CD4-positive, alpha-beta T cell (primary cell): Measurements from ENCODE around the gene TXNIP. TPM values are rescaled to one million over a fixed set of nuclear protein-coding genes. Genes with fewer than 3 reads are reported as not detected.

Experiments used
- ATAC-seq: fragments of 200-7000 bp; cut with Tn5 transposase; one replicate; pipeline ENCODE4 v1.10.0; 2022; ENCODE audit warnings: mild to moderate bottlenecking; ENCODE audit not compliant: poor library complexity
- CTCF ChIA-PET: fragments of 350-600 bp; sonication (Branson Sonifier 250); formaldehyde crosslinking; loops from one replicate; lab custom pipeline; 2021; ENCODE audit warnings: antibody characterized with exemption, inconsistent platforms; lab: Charles Lee
- POLR2A ChIA-PET: fragments of 350-600 bp; sonication (Branson Sonifier 250); formaldehyde crosslinking; loops from one replicate; lab custom pipeline; 2021; ENCODE audit warnings: antibody characterized with exemption, inconsistent platforms; lab: Charles Lee
- DNase-seq, 14 experiments: peaks; one replicate each; pipeline ENCODE4 v3.0.0-alpha.2; 2013 to 2020; ENCODE audit warnings: mixed read lengths in 2 of 14
- H3K27ac ChIP-seq, 2 donors: one replicate each; pipeline versions ENCODE4 v1.5.1 to v1.7.0; 2013; ENCODE audit warnings: low read length in 2 of 2, low read depth in 1 of 2, mild to moderate bottlenecking in 1 of 2
- H3K27me3 ChIP-seq, 2 experiments: 1 replicate in 1 of 2; 2 replicates in 1 of 2; pipeline versions ENCODE4 v1.6.1 to v1.7.0; 2013; ENCODE audit warnings: low read length in 2 of 2, control low read depth in 1 of 2, mild to moderate bottlenecking in 1 of 2, moderate library complexity in 1 of 2; ENCODE audit not compliant: insufficient read depth in 2 of 2, control insufficient read depth in 1 of 2
- H3K36me3 ChIP-seq: one replicate; pipeline ENCODE4 v1.6.1; 2013; ENCODE audit warnings: low read length, control low read depth; ENCODE audit not compliant: insufficient read depth
- H3K4me1 ChIP-seq: one replicate; pipeline ENCODE4 v1.6.1; 2013; ENCODE audit warnings: low read length, control low read depth; ENCODE audit not compliant: insufficient read depth
- H3K4me3 ChIP-seq: one replicate; pipeline ENCODE4 v1.5.1; 2013; ENCODE audit warnings: mild to moderate bottlenecking, low read length, moderate library complexity
- H3K9me3 ChIP-seq, 2 experiments: 1 replicate in 1 of 2; 2 replicates in 1 of 2; pipeline versions ENCODE4 v1.6.1 to v1.7.0; 2013; ENCODE audit warnings: low read length in 2 of 2, mild to moderate bottlenecking in 2 of 2, control low read depth in 1 of 2, moderate library complexity in 1 of 2; ENCODE audit not compliant: control insufficient read depth in 1 of 2, insufficient read depth in 1 of 2
- H3K27ac Mint-ChIP-seq: one replicate; pipeline ENCODE4 v1.8.0; 2020; ENCODE audit warnings: mixed read lengths
- H3K27me3 Mint-ChIP-seq: one replicate; pipeline ENCODE4 v1.8.0; 2021; ENCODE audit warnings: mixed read lengths
- H3K36me3 Mint-ChIP-seq: one replicate; pipeline ENCODE4 v1.8.0; 2021; ENCODE audit warnings: low read depth, mixed read lengths
- H3K4me1 Mint-ChIP-seq: one replicate; pipeline ENCODE4 v1.8.0; 2021; ENCODE audit warnings: low read depth, mixed read lengths
- H3K4me3 Mint-ChIP-seq: one replicate; pipeline ENCODE4 v1.8.0; 2020; ENCODE audit warnings: mild to moderate bottlenecking, mixed read lengths
- H3K9me3 Mint-ChIP-seq: one replicate; pipeline ENCODE4 v1.8.0; 2020; ENCODE audit warnings: mixed read lengths
- CTCF ChIP-seq: fragments of 200-600 bp; IDR thresholded peaks from one replicate; pipeline ENCODE4 v1.8.0; 2022; ENCODE audit warnings: antibody characterized with exemption, mild to moderate bottlenecking
- intact Hi-C, 2 experiments: fragments of 100-400 bp; cut with DNase I in 1 of 2; cut with micrococcal nuclease in 1 of 2; formaldehyde crosslinking; loops; one replicate each; pipeline versions ENCODE4 v1.15.1 to v1.9.0; 2023 to 2025; cut with DNase I, micrococcal nuclease
- polyA plus RNA-seq, 2 donors: library from polyadenylated mRNA; unstranded; fragments of 120-200 nt; gene quantifications; one replicate each; pipeline ENCODE4 v1.2.1, GENCODE V29; 2013
- total RNA-seq, 174 experiments: library from RNA in 2 of 174; stranded (reverse) in 2 of 174; gene quantifications; one replicate each; pipeline ENCODE4 v1.2.3 and lab custom pipeline; 2021 to 2026

The TXNIP gene
- 1,000 to 10,000 TPM; 1,317 to 1,358 TPM for total RNA-seq
- 3,499 TPM for polyA plus RNA-seq (2013, experiment 1 of 2)
- 2,263 TPM for polyA plus RNA-seq (2013, experiment 2 of 2)
- 59.1 to 4,962 (median 678) reads per million in 172 experiments for total RNA-seq (lab: John Stamatoyannopoulos, UW)

- ATAC-seq (peak; percentile 72), DNase-seq (peak; percentile 70 to 98 (median 91))
- Mint-ChIP-seq H3K27me3 (no peaks in the 10 kb centered on the region), H3K9me3 (no peaks in the 10 kb centered on the region), H3K27ac (peak within 1 kb of the TSS; percentile 95), H3K36me3 (peaks cover 67% of the 10 kb centered on the region), H3K4me3 (peak within 1 kb of the TSS; percentile 95), H3K4me1 (peaks cover 71% of the 10 kb centered on the region)
- intact Hi-C loops: loop anchor here in 1 of 2 experiments (1.0 to 5.0 kb wide), 5 partner anchors 8 to 78 kb away; partner anchors contain the start of genes ANKRD34A, PEX11B, POLR3GL and RBM8A
- CTCF ChIA-PET: interaction anchor here (1.0 to 6.3 kb wide), 4 partner anchors 8 to 69 kb away, joined by 3 to 61 read pairs (median 14); partner anchors contain the start of gene RBM8A
- no peak for TF ChIP-seq CTCF
- peaks cover 57% of the 10 kb centered on the region for H3K4me1 ChIP-seq
- peak within 1 kb of the TSS; percentile 91 to 92 for H3K27ac ChIP-seq
- H3K27me3 ChIP-seq: no peaks in the 10 kb centered on the region
- peaks cover 41% of the 10 kb centered on the region for H3K36me3 ChIP-seq
- no peaks in the 10 kb centered on the region for H3K9me3 ChIP-seq
- POLR2A ChIA-PET: interaction anchor here (0.7 to 11.8 kb wide), 17 partner anchors 9 to 173 kb away, joined by 3 to 625 read pairs (median 29); partner anchors contain the start of genes ANKRD34A, ANKRD35, LIX1L and NUDT17
- peak within 1 kb of the TSS; percentile 61 for H3K4me3 ChIP-seq
These were observed at the start of gene TXNIP for GRCh38 chr1:145996433-145997015. Gene TXNIP (minus strand): TSS chr1:145996579. CDS start chr1:145996266, 313 bp downstream.

- Histone ChIP-seq H3K27ac (no peak overlapping the region), H3K9me3 (no peaks in the 10 kb centered on the region), H3K4me3 (no peak overlapping the region), H3K27me3 (no peaks in the 10 kb centered on the region), H3K36me3 (no peaks in the 10 kb centered on the region), H3K4me1 (peaks cover 38% of the 10 kb centered on the region)
- no peak for TF ChIP-seq CTCF
- POLR2A ChIA-PET: interaction anchor here (1.2 to 6.0 kb wide), 7 partner anchors 8 to 181 kb away, joined by 3 to 93 read pairs (median 30); partner anchors contain the start of genes ANKRD34A, LIX1L, PIAS3 and POLR3GL
- ATAC-seq (no peak), DNase-seq (no peak)
- H3K4me1 Mint-ChIP-seq: peaks cover 40% of the 10 kb centered on the region
- peak overlapping the region; percentile 100 for H3K27ac Mint-ChIP-seq
- H3K9me3 Mint-ChIP-seq: peaks cover 2% of the 10 kb centered on the region
- peaks cover 36% of the 10 kb centered on the region for H3K27me3 Mint-ChIP-seq
- CTCF ChIA-PET: interaction anchor here (1.2 to 2.3 kb wide), 2 partner anchors 10 to 194 kb away, joined by 3 to 6 read pairs; partner anchors contain the start of gene NUDT17
- intact Hi-C loops: loop anchor here in 1 of 2 experiments (1.0 kb wide), 1 partner anchor 12 kb away; no protein-coding TSS in a partner anchor
- H3K36me3 Mint-ChIP-seq: peaks cover 43% of the 10 kb centered on the region
- peak overlapping the region; percentile 98 for H3K4me3 Mint-ChIP-seq
These were observed 43.4 kb upstream of the TXNIP start for GRCh38 chr1:146039844-146040194.

GRCh38 chr1:146036965-146037646, 40.7 kb upstream of the TXNIP start:
- intact Hi-C loops: no loop called here
- ChIA-PET POLR2A (interaction anchor here (1.0 to 6.0 kb wide), 21 partner anchors 10 to 191 kb away, joined by 3 to 93 read pairs (median 8); partner anchors contain the start of genes ANKRD34A, HJV, LIX1L and PEX11B), CTCF (interaction anchor here (0.9 to 2.9 kb wide), 6 partner anchors 15 to 191 kb away, joined by 3 to 12 read pairs (median 4); partner anchors contain the start of genes NUDT17 and RBM8A)
- peaks cover 40% of the 10 kb centered on the region for H3K27me3 Mint-ChIP-seq
- Histone ChIP-seq H3K36me3 (no peaks in the 10 kb centered on the region), H3K4me3 (peak overlapping the region; percentile 83), H3K27ac (peak overlapping the region; percentile 58 to 83), H3K9me3 (no peaks in the 10 kb centered on the region), H3K4me1 (peaks cover 38% of the 10 kb centered on the region), H3K27me3 (no peaks in the 10 kb centered on the region)
- H3K9me3 Mint-ChIP-seq: peaks cover 2% of the 10 kb centered on the region
- H3K4me1 Mint-ChIP-seq: peaks cover 45% of the 10 kb centered on the region
- ATAC-seq (peak; percentile 59), DNase-seq (peak; percentile 50 to 88 (median 68))
- no peak for TF ChIP-seq CTCF
- peak overlapping the region; percentile 98 for H3K4me3 Mint-ChIP-seq
- H3K27ac Mint-ChIP-seq: peak overlapping the region; percentile 100
- peaks cover 43% of the 10 kb centered on the region for H3K36me3 Mint-ChIP-seq
